ENCODE results near the gene CMTM6.

- TF ChIP-seq GATA2 (IDR thresholded peaks at IDR 0.05; ENCODE audit: low read depth, low read length) (no peak), GATA3 (IDR thresholded peaks at IDR 0.05; ENCODE audit: low read depth, low read length) (no peak)
Observed at GRCh38 chr3:32447865-32448400, 54.7 kb downstream of the CMTM6 start.

Measured in SH-SY5Y (cell line).